Upper lobe of right lung (tissue), 1 donor: ENCODE data around the gene ZFP30. TPM values are rescaled to one million over a fixed set of nuclear protein-coding genes. Genes with fewer than 3 reads are reported as not detected.

ENCODE experiments used
- ATAC-seq: fragments of 200-7000 bp; cut with Tn5 transposase; one replicate; pipeline ENCODE4 v1.9.1; 2020; ENCODE audit warnings: mild to moderate bottlenecking, moderate library complexity
- DNase-seq: peaks from one replicate; pipeline ENCODE4 v3.0.0-alpha.2; 2020
- H3K27ac ChIP-seq: fragments of 200-600 bp; one replicate; pipeline ENCODE4 v1.8.0; 2022
- H3K27me3 ChIP-seq: fragments of 200-600 bp; one replicate; pipeline ENCODE4 v1.8.0; 2022; ENCODE audit warnings: mild to moderate bottlenecking
- H3K36me3 ChIP-seq: fragments of 200-600 bp; one replicate; pipeline ENCODE4 v1.8.0; 2022
- H3K4me1 ChIP-seq: fragments of 200-600 bp; one replicate; pipeline ENCODE4 v1.8.0; 2022
- H3K4me3 ChIP-seq: fragments of 200-600 bp; one replicate; pipeline ENCODE4 v1.8.0; 2022; ENCODE audit warnings: mild to moderate bottlenecking
- H3K9me3 ChIP-seq: fragments of 200-600 bp; one replicate; pipeline ENCODE4 v1.8.0; 2022
- intact Hi-C: fragments of 100-400 bp; cut with DNase I; formaldehyde crosslinking; loops from one replicate; pipeline ENCODE4 v1.11.0; 2022
- long read RNA-seq: library from polyadenylated mRNA; unstranded; transcript quantifications from one replicate; pipeline ENCODE4 v2.0.0, GENCODE V29; 2021
- total RNA-seq: library from RNA; stranded (reverse); fragmentation: NEBNext Ultra II Directional; extraction: Animal tissue kit (Norgen Biotek cat#: 25700); gene quantifications from one replicate; pipeline ENCODE4 v1.2.1, GENCODE V29; 2021
- TF ChIP-seq, protein P1 (sequence below): fragments of 200-600 bp; IDR thresholded peaks from one replicate; pipeline ENCODE4 v1.8.0; 2022; ENCODE audit warnings: antibody characterized with exemption
- donor health status: DM: no; HTN: yes; CAD: no; lungs with severe emphysema.

ZFP30 gene
- total RNA-seq: 10.4 TPM
- long read RNA-seq, partial matches to known transcripts: 0 of 1 reads
- long read RNA-seq, other reads (novel, unspliced or antisense): 1 of 1 reads

DNA sequence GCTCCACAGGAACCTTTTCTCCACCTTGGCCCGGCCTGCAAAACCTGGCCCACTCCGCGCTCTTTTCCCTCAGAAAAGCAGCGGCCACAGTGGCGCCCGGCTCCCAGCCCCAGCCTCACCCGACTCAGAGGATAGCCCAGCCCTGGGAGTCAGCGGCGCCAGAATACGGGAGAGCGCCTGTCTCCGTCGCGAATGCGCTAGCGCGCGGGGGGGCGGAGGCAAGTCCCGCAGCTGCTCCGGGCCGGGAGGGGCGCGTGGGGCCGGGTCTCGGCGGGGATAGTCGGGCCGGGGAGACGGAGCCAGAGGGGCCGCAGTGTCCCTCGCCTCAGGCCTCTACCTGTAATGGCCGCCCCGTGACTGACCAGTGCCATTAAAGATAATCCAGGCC, at the start of gene ZFP30:
ZFP30 (minus strand) TSS at position 165 of the 388 bp plus-strand sequence. CDS start 7,643 bp downstream, outside the sequence.
- Histone ChIP-seq H3K4me3 (peak within 1 kb of the TSS; percentile 77), H3K27ac (peak within 1 kb of the TSS; percentile 83), H3K4me1 (peaks cover 20% of the 10 kb centered on the region), H3K27me3 (no peaks in the 10 kb centered on the region), H3K36me3 (no peaks in the 10 kb centered on the region), H3K9me3 (no peaks in the 10 kb centered on the region)
- DNase-seq (peak; percentile 94), ATAC-seq (peak; percentile 96)
- TF ChIP-seq, protein P1, sequence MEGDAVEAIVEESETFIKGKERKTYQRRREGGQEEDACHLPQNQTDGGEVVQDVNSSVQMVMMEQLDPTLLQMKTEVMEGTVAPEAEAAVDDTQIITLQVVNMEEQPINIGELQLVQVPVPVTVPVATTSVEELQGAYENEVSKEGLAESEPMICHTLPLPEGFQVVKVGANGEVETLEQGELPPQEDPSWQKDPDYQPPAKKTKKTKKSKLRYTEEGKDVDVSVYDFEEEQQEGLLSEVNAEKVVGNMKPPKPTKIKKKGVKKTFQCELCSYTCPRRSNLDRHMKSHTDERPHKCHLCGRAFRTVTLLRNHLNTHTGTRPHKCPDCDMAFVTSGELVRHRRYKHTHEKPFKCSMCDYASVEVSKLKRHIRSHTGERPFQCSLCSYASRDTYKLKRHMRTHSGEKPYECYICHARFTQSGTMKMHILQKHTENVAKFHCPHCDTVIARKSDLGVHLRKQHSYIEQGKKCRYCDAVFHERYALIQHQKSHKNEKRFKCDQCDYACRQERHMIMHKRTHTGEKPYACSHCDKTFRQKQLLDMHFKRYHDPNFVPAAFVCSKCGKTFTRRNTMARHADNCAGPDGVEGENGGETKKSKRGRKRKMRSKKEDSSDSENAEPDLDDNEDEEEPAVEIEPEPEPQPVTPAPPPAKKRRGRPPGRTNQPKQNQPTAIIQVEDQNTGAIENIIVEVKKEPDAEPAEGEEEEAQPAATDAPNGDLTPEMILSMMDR: no peak
- intact Hi-C loops: no loop called here

DNA sequence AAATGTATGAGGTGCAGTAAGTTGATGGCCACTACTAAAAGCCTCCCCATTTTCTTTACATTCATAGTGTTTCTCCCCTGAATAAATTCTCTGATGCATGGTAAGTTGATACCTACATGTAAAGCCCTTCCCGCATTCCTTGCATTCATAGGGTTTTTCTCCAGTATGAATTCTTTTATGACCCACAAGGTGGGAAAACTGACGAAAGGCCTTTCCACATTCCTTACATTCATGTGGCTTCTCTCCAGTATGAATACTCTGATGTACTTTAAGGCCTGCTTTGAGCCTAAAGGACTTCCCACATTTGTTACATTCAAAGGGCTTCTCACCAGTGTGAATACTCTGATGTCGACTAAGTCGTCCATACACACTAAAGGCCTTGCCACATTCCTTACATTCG, 43.8 kb upstream of the ZFP30 start:
- DNase-seq (no peak), ATAC-seq (no peak)
- no peak overlapping the region for H3K27ac ChIP-seq
- intact Hi-C loops: no loop called here
- H3K36me3 ChIP-seq: peaks cover 19% of the 10 kb centered on the region
- H3K27me3 ChIP-seq: no peaks in the 10 kb centered on the region
- no peak overlapping the region for H3K4me3 ChIP-seq
- no peaks in the 10 kb centered on the region for H3K4me1 ChIP-seq
- TF ChIP-seq, protein P1: no peak
- peaks cover 11% of the 10 kb centered on the region for H3K9me3 ChIP-seq

DNA sequence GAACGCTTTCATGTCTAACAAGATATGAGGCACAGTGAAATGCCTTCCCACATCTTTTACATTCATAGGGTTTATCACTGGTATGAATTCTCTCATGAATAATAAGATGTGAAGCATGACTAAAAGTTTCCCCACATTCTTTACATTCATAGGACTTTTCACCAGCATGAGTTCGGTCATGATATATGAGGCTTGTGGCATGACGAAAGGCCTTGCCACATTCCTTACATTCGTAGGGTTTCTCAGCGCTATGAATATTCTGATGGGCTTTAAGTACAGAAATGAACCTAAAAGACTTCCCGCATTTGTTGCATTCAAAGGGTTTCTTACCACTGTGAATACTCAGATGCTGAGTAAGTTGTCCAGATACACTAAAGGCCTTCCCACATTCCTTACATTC, 43.0 kb upstream of the ZFP30 start:
- H3K4me1 ChIP-seq: no peaks in the 10 kb centered on the region
- no peak for ATAC-seq
- no peak for DNase-seq
- H3K9me3 ChIP-seq: peaks cover 11% of the 10 kb centered on the region
- intact Hi-C loops: no loop called here
- H3K27ac ChIP-seq: no peak overlapping the region
- TF ChIP-seq, protein P1: no peak
- H3K4me3 ChIP-seq: no peak overlapping the region
- no peaks in the 10 kb centered on the region for H3K27me3 ChIP-seq
- H3K36me3 ChIP-seq: peaks cover 18% of the 10 kb centered on the region

DNA sequence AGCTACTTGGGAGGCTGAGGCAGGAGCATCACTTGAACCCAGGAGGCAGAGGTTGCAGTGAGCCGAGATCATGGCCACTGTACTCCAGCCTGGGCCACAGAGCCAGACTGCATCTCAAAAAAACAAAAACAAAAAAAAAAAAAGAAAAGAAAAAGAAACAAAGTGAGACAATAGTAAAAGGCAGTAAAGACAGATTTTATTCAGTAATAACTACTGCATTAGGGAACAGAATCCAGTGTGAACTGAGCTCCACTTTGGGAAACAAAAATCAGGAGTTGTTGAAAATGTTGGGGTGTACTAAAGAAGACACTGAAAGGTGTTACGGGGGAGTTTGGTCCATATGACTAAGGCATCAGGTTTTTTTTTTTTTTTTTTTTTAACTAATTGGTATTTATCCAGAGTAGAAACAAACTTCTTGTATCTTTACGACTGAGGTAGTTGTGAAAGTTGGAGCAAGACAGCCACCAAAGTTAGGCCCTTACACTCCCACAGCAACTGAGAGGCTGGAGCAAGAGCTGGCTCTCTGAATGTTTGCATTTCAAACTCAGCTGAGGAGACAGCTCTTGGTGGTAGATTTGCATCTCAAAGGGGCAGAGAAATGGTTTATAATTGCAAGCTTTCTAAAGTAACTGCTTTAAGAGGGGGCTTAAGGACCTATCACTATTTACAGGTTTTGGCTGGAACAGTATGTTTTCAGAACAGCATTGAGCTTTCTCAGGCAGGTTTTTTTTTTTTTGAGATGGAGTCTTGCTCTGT, 40.1 kb upstream of the ZFP30 start:
- no peak for DNase-seq
- Histone ChIP-seq H3K4me1 (no peaks in the 10 kb centered on the region), H3K27me3 (no peaks in the 10 kb centered on the region), H3K36me3 (peaks cover 18% of the 10 kb centered on the region), H3K27ac (no peak overlapping the region), H3K4me3 (no peak overlapping the region), H3K9me3 (peaks cover 11% of the 10 kb centered on the region)
- TF ChIP-seq, protein P1: no peak
- intact Hi-C loops: no loop called here
- no peak for ATAC-seq

DNA sequence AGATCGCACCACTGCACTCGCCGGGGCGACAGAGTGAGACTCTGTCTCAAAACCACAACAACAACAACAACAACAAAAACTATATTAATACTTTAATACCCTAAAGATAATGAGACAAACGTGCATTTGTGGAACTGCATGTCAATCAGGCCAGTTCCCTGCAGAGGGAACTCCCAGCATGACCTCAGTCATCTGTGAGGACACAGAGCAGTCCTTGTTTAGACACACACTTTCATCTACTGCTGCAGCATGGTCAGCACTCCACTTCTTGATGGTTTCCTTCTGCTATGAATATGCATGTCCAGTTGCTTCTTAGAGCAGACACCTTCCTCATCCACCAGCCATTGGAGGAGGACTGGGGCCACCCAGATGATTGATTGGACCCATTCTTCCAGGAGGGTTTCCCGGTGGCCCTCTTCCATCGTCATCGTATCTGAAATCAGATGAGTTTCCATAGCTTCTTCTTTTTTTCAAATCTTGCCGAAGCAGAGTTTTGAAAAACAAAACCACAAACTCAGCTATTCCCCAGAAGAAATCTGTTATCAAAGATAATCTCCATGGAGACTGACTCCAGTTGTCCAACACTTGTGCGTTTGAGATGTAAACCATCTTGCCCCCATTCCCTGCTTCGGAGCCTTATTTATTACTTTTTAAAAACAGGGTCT, 37.8 kb upstream of the ZFP30 start:
- no peak overlapping the region for H3K27ac ChIP-seq
- ATAC-seq (no peak), DNase-seq (no peak)
- H3K27me3 ChIP-seq: no peaks in the 10 kb centered on the region
- TF ChIP-seq, protein P1: no peak
- peaks cover 1% of the 10 kb centered on the region for H3K36me3 ChIP-seq
- H3K4me3 ChIP-seq: no peak overlapping the region
- no peaks in the 10 kb centered on the region for H3K4me1 ChIP-seq
- intact Hi-C loops: no loop called here
- peaks cover 7% of the 10 kb centered on the region for H3K9me3 ChIP-seq
